Skeletal muscle satellite cell (primary cell): ENCODE measurements around the gene MAPKAPK2.

Source experiments
- H3K27me3 ChIP-seq: 2 replicates; pipeline ENCODE4 v1.7.0; 2013; ENCODE audit warnings: low read length; ENCODE audit not compliant: control insufficient read depth, insufficient read depth
- H3K36me3 ChIP-seq: 2 replicates; pipeline ENCODE4 v1.7.0; 2013; ENCODE audit warnings: mild to moderate bottlenecking, control low read depth, low read length; ENCODE audit not compliant: insufficient read depth
- H3K4me1 ChIP-seq: 2 replicates; pipeline ENCODE4 v1.7.0; 2013; ENCODE audit warnings: low read length; ENCODE audit not compliant: control insufficient read depth, insufficient read depth
- H3K4me2 ChIP-seq: 2 replicates; pipeline ENCODE4 v1.7.0; 2013; ENCODE audit warnings: mild to moderate bottlenecking, low read length
- H3K4me3 ChIP-seq: 2 replicates; pipeline ENCODE4 v1.7.0; 2013; ENCODE audit warnings: low read length
- H3K9ac ChIP-seq: 2 replicates; pipeline ENCODE4 v1.7.0; 2013; ENCODE audit warnings: mild to moderate bottlenecking, low read depth, low read length, moderate library complexity
- H3K9me3 ChIP-seq: replicated peaks from 2 replicates; pipeline ENCODE4 v1.7.0; 2013; ENCODE audit warnings: mild to moderate bottlenecking, control low read depth, low read length

MAPKAPK2 gene

GRCh38 chr1:206706806-206707366 lies 22.2 kb downstream of the MAPKAPK2 start:
- no peaks in the 10 kb centered on the region for H3K9me3 ChIP-seq
- no peak overlapping the region for H3K9ac ChIP-seq
- peak overlapping the region; percentile 29 for H3K4me3 ChIP-seq
- peaks cover 53% of the 10 kb centered on the region for H3K4me1 ChIP-seq
- no peaks in the 10 kb centered on the region for H3K27me3 ChIP-seq
- H3K36me3 ChIP-seq, result no peaks in the 10 kb centered on the region
- peak overlapping the region; percentile 53 for H3K4me2 ChIP-seq

- no peaks in the 10 kb centered on the region for H3K27me3 ChIP-seq
- H3K9me3 ChIP-seq, result no peaks in the 10 kb centered on the region
- peaks cover 55% of the 10 kb centered on the region for H3K4me1 ChIP-seq
Observed at GRCh38 chr1:206708058-206708457, 23.4 kb downstream of the MAPKAPK2 start.

GRCh38 chr1:206708882-206709281 lies 24.2 kb downstream of the MAPKAPK2 start:
- Histone ChIP-seq H3K9me3 (no peaks in the 10 kb centered on the region), H3K4me3 (no peak overlapping the region), H3K4me1 (peaks cover 64% of the 10 kb centered on the region), H3K9ac (no peak overlapping the region), H3K27me3 (no peaks in the 10 kb centered on the region), H3K36me3 (no peaks in the 10 kb centered on the region), H3K4me2 (no peak overlapping the region)

More at GRCh38 chr1:206708058-206708457, 23.4 kb downstream of the MAPKAPK2 start:
- Histone ChIP-seq H3K4me2 (no peak overlapping the region), H3K4me3 (no peak overlapping the region), H3K9ac (no peak overlapping the region), H3K36me3 (no peaks in the 10 kb centered on the region)

GRCh38 chr1:206709322-206709721 lies 24.6 kb downstream of the MAPKAPK2 start:
- Histone ChIP-seq H3K36me3 (no peaks in the 10 kb centered on the region), H3K9me3 (no peaks in the 10 kb centered on the region), H3K4me1 (peaks cover 68% of the 10 kb centered on the region), H3K27me3 (no peaks in the 10 kb centered on the region), H3K4me2 (no peak overlapping the region), H3K4me3 (no peak overlapping the region), H3K9ac (no peak overlapping the region)

GRCh38 chr1:206709772-206710459 lies 25.2 kb downstream of the MAPKAPK2 start:
- H3K27me3 ChIP-seq, result no peaks in the 10 kb centered on the region
- no peaks in the 10 kb centered on the region for H3K9me3 ChIP-seq
- H3K36me3 ChIP-seq, result no peaks in the 10 kb centered on the region
- H3K9ac ChIP-seq, result no peak overlapping the region
- no peak overlapping the region for H3K4me2 ChIP-seq
- H3K4me1 ChIP-seq, result peaks cover 70% of the 10 kb centered on the region
- no peak overlapping the region for H3K4me3 ChIP-seq

GRCh38 chr1:206710460-206710823 lies 25.7 kb downstream of the MAPKAPK2 start:
- no peaks in the 10 kb centered on the region for H3K27me3 ChIP-seq
- no peak overlapping the region for H3K9ac ChIP-seq
- H3K9me3 ChIP-seq, result no peaks in the 10 kb centered on the region
- H3K4me2 ChIP-seq, result no peak overlapping the region
- H3K36me3 ChIP-seq, result no peaks in the 10 kb centered on the region
- H3K4me3 ChIP-seq, result no peak overlapping the region
- H3K4me1 ChIP-seq, result peaks cover 70% of the 10 kb centered on the region

- Histone ChIP-seq H3K9ac (no peak overlapping the region), H3K4me2 (no peak overlapping the region), H3K36me3 (no peaks in the 10 kb centered on the region), H3K9me3 (no peaks in the 10 kb centered on the region), H3K4me1 (peaks cover 51% of the 10 kb centered on the region), H3K4me3 (no peak overlapping the region), H3K27me3 (no peaks in the 10 kb centered on the region)
Observed at GRCh38 chr1:206713070-206713469, 28.4 kb downstream of the MAPKAPK2 start.

GRCh38 chr1:206713910-206714312 lies 29.2 kb downstream of the MAPKAPK2 start:
- Histone ChIP-seq H3K4me2 (peak overlapping the region; percentile 22), H3K4me1 (peaks cover 47% of the 10 kb centered on the region), H3K36me3 (no peaks in the 10 kb centered on the region), H3K27me3 (no peaks in the 10 kb centered on the region), H3K9me3 (no peaks in the 10 kb centered on the region), H3K9ac (no peak overlapping the region), H3K4me3 (no peak overlapping the region)

GRCh38 chr1:206714331-206715058 lies 29.8 kb downstream of the MAPKAPK2 start:
- H3K36me3 ChIP-seq, result no peaks in the 10 kb centered on the region
- H3K4me2 ChIP-seq, result peak overlapping the region; percentile 37
- peaks cover 41% of the 10 kb centered on the region for H3K4me1 ChIP-seq
- H3K27me3 ChIP-seq, result no peaks in the 10 kb centered on the region
- no peak overlapping the region for H3K4me3 ChIP-seq
- H3K9me3 ChIP-seq, result no peaks in the 10 kb centered on the region
- H3K9ac ChIP-seq, result no peak overlapping the region

GRCh38 chr1:206715120-206715519 lies 30.4 kb downstream of the MAPKAPK2 start:
- peak overlapping the region; percentile 37 for H3K4me2 ChIP-seq
- H3K4me1 ChIP-seq, result peaks cover 35% of the 10 kb centered on the region
- H3K36me3 ChIP-seq, result no peaks in the 10 kb centered on the region
- H3K4me3 ChIP-seq, result no peak overlapping the region
- no peak overlapping the region for H3K9ac ChIP-seq
- H3K9me3 ChIP-seq, result no peaks in the 10 kb centered on the region
- no peaks in the 10 kb centered on the region for H3K27me3 ChIP-seq

- Histone ChIP-seq H3K27me3 (no peaks in the 10 kb centered on the region), H3K36me3 (no peaks in the 10 kb centered on the region), H3K9ac (no peak overlapping the region), H3K4me3 (no peak overlapping the region), H3K4me1 (peaks cover 30% of the 10 kb centered on the region), H3K9me3 (no peaks in the 10 kb centered on the region), H3K4me2 (no peak overlapping the region)
Observed at GRCh38 chr1:206715552-206716158, 30.9 kb downstream of the MAPKAPK2 start.
